GM18511 (cell line): Measurements from ENCODE around the gene NPTXR.

Experiments
- ATAC-seq: cut with Tn5 transposase; IDR thresholded peaks from one replicate; pipeline ENCODE4 v1.9.1; 2021; ENCODE audit warnings: mild to moderate bottlenecking, moderate library complexity; ENCODE audit not compliant: unreplicated experiment

The NPTXR gene

GRCh38 chr22:38774496-38775166 is 69.2 kb downstream of the NPTXR start:
- ATAC-seq: no peak

GRCh38 chr22:38773363-38773946 is 70.4 kb downstream of the NPTXR start:
- no peak for ATAC-seq

GRCh38 chr22:38772623-38772873 is 71.3 kb downstream of the NPTXR start:
- ATAC-seq: no peak

DNA sequence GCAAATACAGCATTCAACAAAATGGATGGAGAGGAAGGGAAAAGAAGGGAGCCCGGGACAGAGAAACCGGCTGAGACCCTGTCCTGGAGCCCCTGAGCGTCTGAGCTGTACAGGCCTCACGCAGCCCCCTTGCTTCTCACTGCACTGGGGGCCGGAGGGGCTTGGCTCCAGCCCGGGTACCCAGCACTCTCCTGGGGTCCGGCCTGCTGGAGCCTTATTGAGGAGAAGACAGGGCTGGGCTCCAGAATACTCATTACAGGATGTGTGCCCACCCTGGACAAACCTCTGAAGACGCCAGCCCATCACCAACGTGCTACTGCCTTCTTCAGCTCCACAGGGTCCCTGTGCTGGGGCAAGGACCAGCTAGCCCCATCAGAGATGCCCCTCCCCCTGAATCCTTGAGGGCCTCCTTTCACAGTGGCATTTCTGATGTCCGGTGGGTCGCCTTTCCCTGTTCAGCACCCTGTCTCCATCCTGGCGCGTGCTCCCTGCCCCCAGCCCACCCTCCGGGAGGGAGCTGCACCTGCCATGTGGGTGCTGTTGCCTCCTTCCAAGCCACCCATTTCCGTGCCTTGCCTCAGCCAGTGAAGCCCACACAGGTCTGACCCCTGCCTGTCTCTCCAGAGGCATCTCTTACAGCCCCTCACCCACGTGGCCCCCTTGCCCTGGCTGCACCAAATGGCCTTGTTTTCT is 73.4 kb downstream of the NPTXR start:
- no peak for ATAC-seq
